Measurements from ENCODE around the gene BATF.

- TF ChIP-seq POLR2A (IDR thresholded peaks at IDR 0.05): no peak
- peak; percentile 43 to 61 (median 48) for TF ChIP-seq CTCF (IDR thresholded peaks at IDR 0.05)
Observed at GRCh38 chr14:75518625-75519024, 3.6 kb upstream of the BATF start.

Measured in right lobe of liver (tissue), 4 donors.